Parathyroid adenoma (tissue), 2 donors: ENCODE data around the gene BOD1L1.

Experiments
- H2AFZ ChIP-seq: fragments of 300-600 bp; sonication (generic); one replicate; pipeline ENCODE4 v1.7.0; 2017; ENCODE audit warnings: antibody characterized with exemption, mild to moderate bottlenecking
- H3K27ac ChIP-seq: fragments of 300-600 bp; sonication (generic); one replicate; pipeline ENCODE4 v1.7.0; 2017
- H3K27me3 ChIP-seq: fragments of 300-600 bp; sonication (generic); one replicate; pipeline ENCODE4 v1.7.0; 2017; ENCODE audit warnings: low read length; ENCODE audit not compliant: control insufficient read depth, insufficient read depth
- H3K36me3 ChIP-seq: fragments of 300-600 bp; sonication (generic); one replicate; pipeline ENCODE4 v1.7.0; 2017; ENCODE audit warnings: low read length; ENCODE audit not compliant: control insufficient read depth, insufficient read depth
- H3K4me1 ChIP-seq: fragments of 300-600 bp; sonication (generic); one replicate; pipeline ENCODE4 v1.7.0; 2017; ENCODE audit warnings: control low read depth
- H3K4me2 ChIP-seq: fragments of 300-600 bp; sonication (generic); one replicate; pipeline ENCODE4 v1.7.0; 2017; ENCODE audit warnings: low read length
- H3K4me3 ChIP-seq: fragments of 300-600 bp; sonication (generic); one replicate; pipeline ENCODE4 v1.7.0; 2017; ENCODE audit warnings: low read depth, low read length
- H3K79me2 ChIP-seq: fragments of 300-600 bp; sonication (generic); one replicate; pipeline ENCODE4 v1.7.0; 2017; ENCODE audit warnings: control low read depth
- H3K9ac ChIP-seq: fragments of 300-600 bp; sonication (generic); one replicate; pipeline ENCODE4 v1.7.0; 2017; ENCODE audit warnings: mild to moderate bottlenecking
- H3K9me3 ChIP-seq: fragments of 300-600 bp; sonication (generic); one replicate; pipeline ENCODE4 v1.7.0; 2017; ENCODE audit warnings: low read length; ENCODE audit not compliant: control insufficient read depth
- TF ChIP-seq, protein P1 (sequence below): fragments of 300-600 bp; sonication (generic); IDR thresholded peaks from one replicate; pipeline ENCODE4 v1.7.0; 2017; ENCODE audit warnings: antibody characterized with exemption, mild to moderate bottlenecking
- donor health status: primary hyperparathyroidism.

Gene BOD1L1

DNA sequence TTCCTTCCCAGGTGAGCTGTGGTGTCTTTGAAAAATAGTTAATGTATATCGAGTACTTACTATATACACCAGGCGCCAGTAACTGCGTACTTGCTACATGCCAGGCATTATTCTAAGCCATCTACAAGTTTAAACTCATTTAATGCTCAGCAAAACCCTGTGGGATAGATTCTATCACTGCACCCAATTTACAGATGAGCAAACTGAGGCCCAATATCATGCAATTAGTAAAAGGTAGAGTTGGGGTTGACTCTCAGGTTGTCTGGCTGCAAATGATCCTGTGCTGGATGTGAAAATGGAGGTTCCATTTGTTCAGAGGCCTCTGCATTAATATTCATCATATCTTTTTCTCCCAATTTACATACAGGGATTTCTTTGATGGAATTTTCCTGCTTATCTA, 100.9 kb downstream of the BOD1L1 start:
- Histone ChIP-seq H3K9ac (no peak overlapping the region), H3K4me1 (no peaks in the 10 kb centered on the region), H3K27me3 (peaks cover 18% of the 10 kb centered on the region), H3K79me2 (no peaks in the 10 kb centered on the region), H2AFZ (no peak overlapping the region), H3K4me2 (no peak overlapping the region), H3K9me3 (peaks cover 3% of the 10 kb centered on the region), H3K27ac (no peak overlapping the region), H3K4me3 (no peak overlapping the region), H3K36me3 (peaks cover 3% of the 10 kb centered on the region)
- TF ChIP-seq, protein P1, sequence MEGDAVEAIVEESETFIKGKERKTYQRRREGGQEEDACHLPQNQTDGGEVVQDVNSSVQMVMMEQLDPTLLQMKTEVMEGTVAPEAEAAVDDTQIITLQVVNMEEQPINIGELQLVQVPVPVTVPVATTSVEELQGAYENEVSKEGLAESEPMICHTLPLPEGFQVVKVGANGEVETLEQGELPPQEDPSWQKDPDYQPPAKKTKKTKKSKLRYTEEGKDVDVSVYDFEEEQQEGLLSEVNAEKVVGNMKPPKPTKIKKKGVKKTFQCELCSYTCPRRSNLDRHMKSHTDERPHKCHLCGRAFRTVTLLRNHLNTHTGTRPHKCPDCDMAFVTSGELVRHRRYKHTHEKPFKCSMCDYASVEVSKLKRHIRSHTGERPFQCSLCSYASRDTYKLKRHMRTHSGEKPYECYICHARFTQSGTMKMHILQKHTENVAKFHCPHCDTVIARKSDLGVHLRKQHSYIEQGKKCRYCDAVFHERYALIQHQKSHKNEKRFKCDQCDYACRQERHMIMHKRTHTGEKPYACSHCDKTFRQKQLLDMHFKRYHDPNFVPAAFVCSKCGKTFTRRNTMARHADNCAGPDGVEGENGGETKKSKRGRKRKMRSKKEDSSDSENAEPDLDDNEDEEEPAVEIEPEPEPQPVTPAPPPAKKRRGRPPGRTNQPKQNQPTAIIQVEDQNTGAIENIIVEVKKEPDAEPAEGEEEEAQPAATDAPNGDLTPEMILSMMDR: no peak

DNA sequence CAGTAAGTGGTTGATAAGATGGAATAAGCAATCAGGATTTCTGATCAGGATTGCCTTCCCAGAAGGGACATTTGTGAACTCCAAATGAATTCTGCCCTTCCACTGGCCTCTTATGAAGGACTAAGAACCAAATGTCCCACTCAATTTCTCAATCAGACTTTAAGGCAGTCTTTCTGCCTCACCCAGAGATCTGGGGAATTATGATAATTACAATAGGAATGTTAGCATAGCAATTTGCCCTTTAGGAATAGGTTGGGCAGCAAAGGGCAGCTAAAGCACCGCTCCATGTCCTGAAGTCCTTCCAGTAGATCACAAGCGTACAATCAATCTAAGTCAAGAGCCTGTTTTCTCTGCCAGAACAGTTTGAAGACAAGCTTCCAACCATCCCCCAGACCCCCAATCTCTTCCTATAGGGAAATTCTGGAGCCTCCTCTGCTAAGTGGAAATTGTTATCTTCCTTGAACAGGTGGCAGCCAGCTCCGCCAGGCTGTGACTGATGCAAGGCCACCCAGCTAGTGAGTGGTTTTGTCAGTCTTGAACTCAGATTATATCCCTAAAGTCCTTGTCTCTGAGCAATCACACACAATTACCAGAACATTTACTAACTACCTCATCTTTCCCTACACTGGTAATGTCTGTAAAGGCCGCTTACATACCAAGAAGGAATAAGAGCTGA, 101.8 kb downstream of the BOD1L1 start:
- Histone ChIP-seq H3K36me3 (peaks cover 3% of the 10 kb centered on the region), H3K4me3 (no peak overlapping the region), H3K27ac (no peak overlapping the region), H3K27me3 (peaks cover 18% of the 10 kb centered on the region), H3K79me2 (no peaks in the 10 kb centered on the region), H3K4me2 (no peak overlapping the region), H2AFZ (no peak overlapping the region), H3K4me1 (no peaks in the 10 kb centered on the region), H3K9ac (no peak overlapping the region), H3K9me3 (peaks cover 3% of the 10 kb centered on the region)
- TF ChIP-seq, protein P1: no peak

GRCh38 chr4:13524504-13525243, 102.9 kb downstream of the BOD1L1 start:
- peaks cover 22% of the 10 kb centered on the region for H3K27me3 ChIP-seq
- H3K36me3 ChIP-seq: peaks cover 3% of the 10 kb centered on the region
- H3K9ac ChIP-seq: no peak overlapping the region
- no peak overlapping the region for H3K27ac ChIP-seq
- H2AFZ ChIP-seq: no peak overlapping the region
- no peak overlapping the region for H3K4me3 ChIP-seq
- no peak overlapping the region for H3K4me2 ChIP-seq
- TF ChIP-seq, protein P1: no peak
- no peaks in the 10 kb centered on the region for H3K4me1 ChIP-seq
- H3K9me3 ChIP-seq: peaks cover 3% of the 10 kb centered on the region
- no peaks in the 10 kb centered on the region for H3K79me2 ChIP-seq

GRCh38 chr4:13523591-13524503, 103.7 kb downstream of the BOD1L1 start:
- Histone ChIP-seq H3K4me2 (no peak overlapping the region), H3K36me3 (peaks cover 3% of the 10 kb centered on the region), H3K9me3 (peaks cover 3% of the 10 kb centered on the region), H3K27ac (no peak overlapping the region), H3K4me3 (no peak overlapping the region), H3K79me2 (no peaks in the 10 kb centered on the region), H3K27me3 (peaks cover 22% of the 10 kb centered on the region), H3K9ac (no peak overlapping the region), H2AFZ (no peak overlapping the region), H3K4me1 (no peaks in the 10 kb centered on the region)
- TF ChIP-seq, protein P1: no peak
